Esophagus muscularis mucosa (tissue), 3 donors: ENCODE data around the gene ATG14.

Experiments
- CTCF ChIP-seq, 3 experiments: fragments of 200-600 bp in 2 of 3; fragments of 450-650 bp in 1 of 3; sonication (generic) in 2 of 3; IDR thresholded peaks; one replicate each; pipeline ENCODE4 v1.5.1; 2017 to 2019; ENCODE audit warnings: antibody characterized with exemption in 3 of 3, mild to moderate bottlenecking in 2 of 3, moderate library complexity in 1 of 3
- POLR2A ChIP-seq: fragments of 450-650 bp; IDR thresholded peaks from one replicate; pipeline ENCODE4 v1.6.1; 2017; ENCODE audit warnings: antibody characterized with exemption, moderate library complexity, mild to moderate bottlenecking, low read depth

GRCh38 chr14:55401751-55402150 lies 9.9 kb downstream of the ATG14 start:
- TF ChIP-seq CTCF (IDR thresholded peaks at IDR 0.05) (no peak), POLR2A (no peak)
